GM21526 (cell line): ENCODE measurements around the gene NAALAD2.
"Not testable (repeated sequence)": the region's sequence is repeated elsewhere in the genome, so short reads cannot be mapped to it uniquely, and the experiment has no call there.

Experiments
- ATAC-seq: cut with Tn5 transposase; IDR thresholded peaks from one replicate; pipeline ENCODE4 v1.9.1; 2021; ENCODE audit warnings: moderate library complexity; ENCODE audit not compliant: unreplicated experiment, low FRiP score

NAALAD2 gene

DNA sequence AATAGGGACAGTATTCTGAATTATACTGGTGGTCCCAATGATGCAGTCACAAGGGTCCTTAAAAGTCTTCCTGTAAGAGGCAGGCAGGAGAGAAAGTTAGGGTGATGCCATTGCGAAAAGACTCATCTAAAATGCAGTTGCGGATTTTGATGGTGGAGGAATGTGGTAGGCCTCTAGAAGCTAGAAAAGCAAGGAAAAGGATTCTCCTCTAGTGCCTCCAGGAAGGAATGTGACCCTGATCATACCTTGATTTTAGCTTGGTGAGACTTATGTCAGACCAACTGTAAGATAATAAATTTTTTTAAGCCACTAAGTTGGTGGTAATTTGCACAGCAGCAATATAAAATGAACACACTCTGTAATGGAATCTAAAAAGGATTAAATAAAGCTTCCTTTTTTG is 54.5 kb downstream of the NAALAD2 start:
- no peak for ATAC-seq

DNA sequence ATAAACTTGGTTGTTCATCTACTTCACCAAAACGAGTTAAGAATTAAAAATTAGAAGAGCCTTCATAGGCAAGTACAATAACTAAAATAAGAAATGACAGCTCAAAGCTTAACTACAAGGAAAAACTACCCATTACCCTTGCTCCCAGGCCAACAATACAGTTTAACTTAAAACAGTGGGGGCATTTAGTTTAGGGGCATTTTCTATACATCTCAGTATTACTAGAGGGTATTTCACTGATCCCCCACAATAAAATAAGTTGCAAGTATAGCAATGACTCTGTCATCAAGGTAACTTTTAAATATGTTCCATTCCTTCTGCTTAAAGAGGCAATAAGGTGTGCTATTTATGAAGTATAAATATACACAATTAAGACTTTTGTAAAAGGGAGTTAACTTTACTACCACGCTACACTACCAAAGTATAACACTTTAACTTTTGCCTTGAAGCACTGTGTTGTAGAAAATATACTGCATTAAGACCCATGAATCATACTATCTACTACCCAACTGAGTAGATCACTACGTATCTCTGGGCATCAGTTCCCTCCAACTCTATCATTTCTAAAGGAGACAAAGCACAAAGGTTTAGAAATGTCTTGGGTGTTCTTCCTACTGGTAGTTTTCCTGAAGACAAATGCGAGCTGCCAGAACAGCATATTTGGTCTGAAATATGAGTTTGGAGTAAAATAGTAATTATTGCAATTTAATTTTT is 58.6 kb downstream of the NAALAD2 start:
- no peak for ATAC-seq

DNA sequence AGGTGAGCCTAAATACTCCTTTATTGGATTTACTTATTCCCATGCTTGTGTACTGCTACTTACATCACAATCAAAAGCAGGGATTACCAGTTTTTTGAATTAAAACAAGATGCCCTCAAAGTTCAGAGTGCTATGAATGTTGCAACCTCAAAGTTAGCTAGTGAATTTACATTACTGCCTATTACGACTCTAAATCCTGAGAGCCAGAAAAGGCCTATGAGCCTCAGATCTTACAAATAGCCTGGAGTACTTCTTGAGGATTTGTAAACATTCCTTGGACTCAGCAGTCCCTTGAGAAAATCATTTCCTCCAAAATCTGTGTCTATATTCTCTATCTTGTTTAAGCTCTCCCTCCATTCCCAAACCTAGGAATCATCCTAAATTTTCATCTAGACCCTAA is 62.9 kb downstream of the NAALAD2 start:
- no peak for ATAC-seq

DNA sequence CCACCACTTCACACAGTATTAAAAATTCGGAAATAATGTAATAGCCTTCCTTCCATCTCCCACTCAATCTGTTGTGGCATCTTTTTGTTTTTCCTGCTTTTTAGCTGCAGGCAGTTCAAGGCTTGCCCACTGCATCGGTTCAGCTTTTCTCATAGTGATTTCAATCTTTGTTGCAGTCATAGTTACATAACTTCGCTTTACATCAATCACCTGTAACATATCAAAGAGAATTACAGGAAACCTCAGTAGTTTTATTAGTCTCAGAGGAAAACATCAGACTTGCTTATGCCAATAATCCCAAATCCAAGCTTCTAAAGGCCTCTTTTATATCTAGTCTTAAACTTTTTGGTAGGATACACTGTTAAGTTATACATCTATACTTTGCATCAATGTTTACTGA is 67.9 kb downstream of the NAALAD2 start:
- no peak for ATAC-seq

DNA sequence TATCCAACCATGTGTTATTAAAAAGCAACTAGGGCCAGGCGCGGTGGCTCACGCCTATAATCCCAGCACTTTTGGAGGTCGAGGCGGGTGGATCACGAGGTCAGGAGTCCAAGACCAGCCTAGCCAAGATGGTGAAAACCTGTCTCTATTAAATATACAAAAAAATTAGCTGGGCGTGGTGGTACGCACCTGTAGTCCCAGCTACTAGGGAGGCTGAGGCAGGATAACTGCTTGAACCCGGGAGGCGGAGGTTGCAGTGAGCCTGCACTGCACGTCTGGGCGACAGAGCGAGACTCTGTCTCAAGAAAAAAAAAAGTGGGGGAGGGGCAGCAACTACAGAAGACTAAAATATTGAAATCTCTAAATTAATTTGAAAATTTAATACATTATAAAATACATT is 69.9 kb downstream of the NAALAD2 start:
- no peak for ATAC-seq

DNA sequence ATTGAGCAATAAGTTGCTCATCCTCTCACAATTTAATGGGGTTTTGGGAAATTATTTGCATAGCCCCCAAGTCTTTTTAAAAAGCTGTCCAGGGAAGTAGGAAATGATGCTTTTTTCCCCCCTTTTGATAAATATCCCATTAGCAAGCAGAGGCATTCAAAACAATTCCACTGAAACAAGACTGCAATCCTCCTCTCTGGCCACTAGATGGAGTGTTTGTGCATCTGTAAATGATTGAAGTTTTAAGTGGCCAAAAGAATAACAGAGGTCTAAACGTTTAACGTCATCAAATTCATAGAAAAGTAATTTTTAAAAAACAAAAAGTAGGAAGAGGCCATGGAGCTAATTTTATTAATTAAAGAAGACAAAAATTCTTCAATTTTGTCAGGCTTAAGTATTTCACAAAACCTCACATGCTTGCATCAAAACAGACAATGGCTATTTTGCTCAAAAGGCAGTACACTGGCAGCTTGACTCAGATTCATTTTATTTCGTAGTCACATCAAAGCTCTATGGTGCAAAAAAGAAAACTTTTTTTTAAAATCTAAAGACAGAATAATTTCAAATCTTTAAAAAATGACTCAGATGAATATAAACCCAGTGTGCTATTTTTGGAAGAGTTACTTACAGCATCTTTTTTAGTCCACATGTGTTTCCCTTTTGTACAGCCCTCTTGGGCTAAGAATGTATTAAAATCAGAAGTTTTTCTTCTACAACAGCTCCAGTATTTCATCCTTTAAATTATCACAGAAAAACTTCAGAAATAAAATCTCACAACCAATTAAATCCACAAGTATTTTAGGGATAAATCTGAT is 70.6 kb downstream of the NAALAD2 start:
- peak; percentile 66 for ATAC-seq

DNA sequence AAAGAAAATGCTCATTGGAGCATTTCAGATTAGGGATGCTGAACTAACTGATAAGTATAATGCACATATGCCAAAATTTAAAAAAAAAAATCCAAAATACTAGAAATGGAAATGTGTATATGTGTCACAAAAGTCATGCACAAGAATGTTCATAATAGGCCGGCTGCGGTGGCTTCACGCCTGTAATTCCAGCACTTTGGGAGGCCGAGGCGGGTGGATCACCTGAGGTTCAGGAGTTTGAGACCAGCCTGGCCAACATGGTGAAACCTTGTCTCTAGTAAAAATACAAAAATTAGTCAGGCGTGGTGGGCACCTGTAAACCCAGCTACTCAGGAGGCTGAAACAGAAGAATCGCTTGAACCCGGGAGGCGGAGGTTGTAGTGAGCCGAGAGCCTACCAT is 73.5 kb downstream of the NAALAD2 start:
- not testable (repeated sequence) for ATAC-seq

DNA sequence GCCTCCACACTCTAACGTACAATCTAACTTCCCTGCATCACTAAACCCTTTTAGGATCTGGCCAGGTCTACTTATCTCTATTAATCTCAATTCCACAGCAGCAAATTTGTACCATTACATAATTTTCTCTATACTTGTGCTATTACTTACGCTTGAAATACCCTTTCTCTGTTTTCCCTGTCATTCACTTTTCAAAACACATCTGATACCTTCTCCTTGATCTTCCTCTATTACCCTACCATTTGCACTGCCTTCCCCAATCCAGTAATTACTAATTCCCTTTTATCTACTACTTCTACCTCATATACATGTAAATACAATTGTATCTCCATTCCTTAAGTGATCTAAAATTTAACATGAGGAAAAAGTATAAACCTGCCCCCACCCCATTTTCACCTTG is 74.4 kb downstream of the NAALAD2 start:
- ATAC-seq = no peak

DNA sequence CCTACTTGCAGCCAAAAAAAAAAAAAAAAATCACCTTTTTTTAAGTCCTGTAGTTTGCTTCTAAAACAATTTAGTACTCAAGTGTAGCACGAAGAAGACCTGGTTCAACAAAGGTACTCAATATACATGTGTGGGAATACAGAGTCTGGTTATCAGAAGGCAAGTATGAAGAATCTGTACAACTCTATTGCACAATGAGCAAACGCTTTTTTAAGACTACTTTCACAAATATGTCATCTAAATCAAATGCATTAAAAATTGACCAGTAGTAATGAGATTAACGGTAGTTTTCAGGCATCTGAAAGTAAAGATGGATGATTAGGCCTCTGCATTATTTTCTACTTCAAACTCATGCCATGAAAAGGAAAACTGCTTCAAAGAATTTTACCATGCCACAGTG is 78.9 kb downstream of the NAALAD2 start:
- no peak for ATAC-seq

DNA sequence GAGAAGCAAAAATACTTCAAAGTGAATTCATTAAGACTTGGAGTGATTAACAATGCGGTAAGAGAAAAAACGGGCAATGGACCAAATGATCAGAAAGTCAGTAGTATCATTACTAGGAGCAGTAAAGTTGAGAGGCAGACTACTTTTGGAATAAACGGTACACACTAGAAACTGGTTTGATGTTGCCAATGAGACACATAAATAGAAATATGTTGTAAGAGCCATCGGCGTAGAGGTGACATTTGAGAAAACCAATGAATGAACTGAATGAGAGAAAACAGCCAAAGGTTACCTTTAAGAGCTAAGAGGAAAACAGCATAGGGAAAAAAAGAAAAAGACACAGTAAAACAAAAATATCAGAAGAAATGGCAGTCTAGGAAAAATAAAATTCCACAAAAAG is 82.1 kb downstream of the NAALAD2 start:
- no peak for ATAC-seq

DNA sequence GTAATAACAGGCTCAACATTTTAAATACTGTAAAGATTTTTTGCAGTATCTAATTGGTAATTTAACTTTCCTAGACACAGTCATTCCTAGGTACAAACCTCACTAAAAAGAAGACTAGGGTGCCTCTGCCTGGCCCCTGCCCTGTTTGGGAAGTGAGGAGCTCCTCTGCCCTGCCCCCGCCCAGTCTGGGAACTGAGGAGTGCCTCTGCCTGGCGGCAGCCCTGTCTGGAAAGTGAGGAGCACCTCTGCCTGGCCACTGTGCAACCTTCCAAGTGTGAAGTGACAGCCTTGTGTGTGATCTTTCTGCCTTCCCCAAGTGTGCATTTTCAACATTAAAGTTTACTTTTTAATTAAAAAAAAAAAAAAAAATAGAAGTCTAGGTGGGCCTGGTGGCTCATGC is 84.1 kb downstream of the NAALAD2 start:
- ATAC-seq = no peak

DNA sequence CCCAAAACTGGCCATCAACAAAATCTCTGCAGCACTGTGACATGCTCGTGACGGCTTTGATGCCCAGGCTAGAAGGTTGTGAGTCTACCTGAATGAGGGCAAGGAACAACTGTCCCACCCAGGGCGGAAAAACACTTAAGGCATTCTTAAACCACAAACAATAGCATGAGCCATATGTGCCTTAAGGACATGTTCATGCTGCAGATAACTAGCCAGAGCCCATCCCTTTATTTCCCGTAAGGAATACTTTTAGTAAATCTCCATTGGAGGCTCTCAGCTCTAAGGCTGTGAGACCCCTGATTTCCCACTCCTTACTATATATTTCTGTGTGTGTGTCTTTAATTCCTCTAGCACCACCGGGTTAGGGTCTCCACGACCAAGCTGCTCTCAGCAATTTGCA is 85.0 kb downstream of the NAALAD2 start:
- ATAC-seq = no peak

DNA sequence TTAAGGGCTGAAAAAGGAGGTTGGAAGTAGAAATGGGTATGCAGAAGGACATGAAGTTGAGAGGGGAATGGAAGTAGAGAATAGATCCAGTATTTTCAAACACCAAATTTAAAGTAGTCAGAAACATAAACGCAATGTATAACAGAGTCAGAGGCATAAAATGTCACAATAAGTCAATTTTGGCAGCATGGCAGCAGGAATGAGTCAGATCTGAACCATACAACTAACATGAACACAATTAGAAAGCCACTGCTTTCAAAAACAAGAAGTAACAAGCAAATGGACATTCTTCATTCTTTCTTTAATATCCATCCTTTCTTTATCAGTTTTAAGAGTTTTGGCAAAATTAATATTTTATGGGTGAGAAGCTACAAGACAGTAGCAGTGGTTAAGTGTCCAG is 85.9 kb downstream of the NAALAD2 start:
- ATAC-seq = no peak

DNA sequence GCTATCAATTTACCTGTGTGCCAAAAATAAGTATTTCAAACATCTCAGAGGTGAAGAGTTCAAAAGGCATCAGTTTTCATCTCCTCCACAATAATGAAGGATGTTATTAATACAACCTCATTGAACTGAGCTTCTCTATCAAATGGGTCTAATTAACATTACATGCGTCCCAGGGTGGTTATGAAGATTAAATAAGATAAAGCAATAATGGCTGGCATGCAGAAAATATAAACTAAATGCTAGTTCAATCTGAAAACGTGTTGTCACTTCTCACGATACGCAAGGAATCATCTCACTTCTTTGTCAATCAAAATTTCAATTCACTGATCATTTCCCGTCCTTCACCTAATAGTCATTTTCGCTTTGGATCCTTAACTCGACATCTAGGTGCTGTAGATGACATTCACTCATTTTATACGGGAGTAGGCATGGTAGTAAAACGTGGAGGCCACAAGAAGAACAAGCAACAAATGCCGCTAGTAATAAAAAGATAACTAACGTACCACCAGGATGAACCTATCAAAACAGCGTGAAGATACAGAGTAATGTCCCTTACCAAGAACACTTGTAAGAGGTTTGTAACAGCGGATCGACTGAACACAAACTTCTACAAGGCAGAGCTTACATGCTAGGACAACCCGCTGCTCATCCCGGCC is 87.5 kb downstream of the NAALAD2 start:
- peak; percentile 12 for ATAC-seq

DNA sequence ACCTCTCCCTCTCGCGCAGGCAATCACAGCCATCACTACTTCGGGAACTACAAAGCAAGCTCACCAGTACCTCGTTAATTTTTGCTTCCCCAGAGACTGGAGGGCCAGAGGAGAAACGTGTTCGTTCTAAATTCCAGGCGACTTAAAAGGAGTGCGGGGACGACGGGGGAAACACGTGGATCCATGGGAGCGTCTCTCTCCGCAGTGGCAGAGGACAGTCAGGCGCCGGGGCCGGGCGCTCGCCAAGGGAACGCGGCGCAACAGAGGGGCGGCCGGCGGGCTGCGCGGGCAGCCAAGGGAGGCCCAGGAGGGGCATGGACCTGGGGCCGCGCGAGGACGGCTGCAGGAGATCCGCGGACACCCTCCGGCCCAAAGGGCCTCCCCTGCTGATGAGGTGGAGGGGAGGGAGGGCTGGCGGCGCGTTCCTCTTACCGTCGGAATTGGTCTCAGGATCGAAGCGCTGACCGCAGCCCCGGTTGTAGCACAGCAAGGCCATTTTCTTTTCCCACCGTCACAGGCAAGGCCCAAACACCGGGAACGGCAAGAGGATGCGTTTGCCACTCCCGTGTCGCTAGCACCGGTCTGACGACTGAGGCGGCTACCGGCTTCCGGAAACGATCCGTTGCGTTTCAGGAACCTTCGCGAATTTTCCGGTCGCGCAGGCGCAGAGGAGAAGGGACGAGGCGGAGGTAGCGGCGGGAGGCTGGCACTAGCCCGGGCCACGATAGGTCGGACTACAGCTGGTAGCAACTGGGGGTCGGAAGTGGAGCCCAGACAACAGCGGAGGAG is 88.2 kb downstream of the NAALAD2 start, which contains the start of gene CHORDC1:
Gene CHORDC1 (minus strand): TSS at position 591 of the 789 bp plus-strand sequence. CDS start 95 bp downstream, at position 496.
- ATAC-seq = peak; percentile 91

DNA sequence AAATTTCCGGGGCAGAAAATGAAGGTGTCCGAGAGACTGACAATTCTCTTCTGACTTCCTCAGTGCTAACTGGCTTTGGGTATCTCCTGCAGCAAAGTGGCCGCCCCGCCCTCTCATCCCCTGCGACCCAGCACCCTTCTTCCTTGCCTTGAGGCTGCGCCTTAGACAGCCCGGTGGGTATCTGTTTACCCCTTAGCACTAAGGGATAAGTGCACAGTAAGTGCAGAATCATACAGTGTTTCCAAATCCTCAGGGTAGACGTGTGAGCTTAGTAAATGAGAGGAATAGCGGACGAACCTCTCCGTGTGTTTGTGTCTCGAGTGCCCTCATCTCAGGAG is 88.8 kb downstream of the NAALAD2 start:
- ATAC-seq = peak; percentile 48

DNA sequence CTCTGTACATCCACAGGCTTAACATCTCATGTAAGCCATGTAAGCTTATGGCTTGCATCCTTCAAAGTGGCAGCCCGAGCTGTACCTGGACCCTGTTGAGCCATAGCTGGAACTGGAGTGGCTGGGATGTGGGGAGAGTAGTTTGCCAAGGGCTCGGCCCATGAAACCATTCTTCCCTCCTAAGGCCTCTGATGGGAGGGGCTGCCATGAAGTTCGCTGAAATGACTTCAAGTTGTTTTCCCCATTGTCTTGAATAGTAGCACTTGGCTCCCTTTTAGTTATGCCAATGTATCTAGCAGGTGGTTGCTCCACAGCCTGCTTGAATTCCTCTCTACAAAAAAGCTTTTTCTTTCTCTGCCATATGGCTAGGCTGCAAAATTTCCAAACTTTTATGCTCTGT is 93.6 kb downstream of the NAALAD2 start:
- ATAC-seq = no peak

DNA sequence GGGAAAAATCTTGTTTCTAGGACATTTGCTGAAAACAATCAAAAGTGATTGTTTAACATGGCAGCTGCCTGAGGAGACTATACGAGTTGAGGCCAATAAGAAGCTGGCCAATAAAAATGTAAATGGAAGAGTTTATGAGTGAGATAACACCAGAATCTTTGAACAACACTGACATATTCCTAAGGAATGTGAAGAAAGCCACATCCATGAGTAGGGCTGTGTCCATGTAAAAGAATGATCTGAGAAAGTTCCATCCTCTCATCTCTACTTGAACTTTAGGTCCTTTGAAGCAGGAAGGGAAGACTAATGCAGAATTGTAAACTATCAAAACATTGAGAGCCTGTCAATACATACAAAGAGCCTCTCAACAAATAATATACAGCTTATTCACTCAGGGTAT is 95.3 kb downstream of the NAALAD2 start:
- ATAC-seq = no peak

DNA sequence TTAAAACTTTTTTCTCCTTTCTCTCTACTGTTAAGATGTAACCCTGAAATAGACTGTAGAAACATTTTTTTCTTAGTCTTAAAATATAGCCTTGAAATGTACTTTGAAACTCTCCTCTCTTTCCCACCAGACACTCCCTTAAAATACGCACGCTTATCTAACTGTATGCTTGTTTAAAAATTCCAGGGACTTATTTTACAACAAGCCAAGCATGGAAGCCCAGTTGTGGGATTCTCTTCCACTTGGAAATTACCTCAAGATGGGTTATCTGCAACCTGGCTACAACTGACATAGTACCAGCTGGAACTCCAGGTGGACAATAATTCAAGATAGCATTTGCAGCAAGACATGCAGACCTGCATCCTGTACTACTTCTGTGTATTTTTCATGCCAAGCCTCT is 100.5 kb downstream of the NAALAD2 start:
- ATAC-seq = no peak

DNA sequence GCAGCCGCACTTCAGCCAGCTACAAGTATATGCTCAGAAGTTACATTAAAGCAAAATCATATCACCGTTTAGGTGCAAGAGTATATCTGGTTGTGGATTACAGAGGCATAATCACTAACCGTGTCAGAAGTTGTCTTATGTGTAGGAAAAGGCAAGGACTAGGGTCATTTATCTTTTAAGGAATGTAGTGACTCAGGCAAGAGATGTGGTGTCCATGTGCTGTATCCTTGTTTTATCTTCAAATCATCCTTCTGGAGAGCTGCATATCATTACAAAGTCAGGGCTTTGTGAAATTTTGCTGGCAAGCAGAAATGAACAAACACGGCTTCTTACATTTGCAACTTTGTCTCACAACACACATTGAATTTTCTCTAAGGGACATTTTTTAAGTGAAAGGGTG is 101.1 kb downstream of the NAALAD2 start:
- no peak for ATAC-seq

DNA sequence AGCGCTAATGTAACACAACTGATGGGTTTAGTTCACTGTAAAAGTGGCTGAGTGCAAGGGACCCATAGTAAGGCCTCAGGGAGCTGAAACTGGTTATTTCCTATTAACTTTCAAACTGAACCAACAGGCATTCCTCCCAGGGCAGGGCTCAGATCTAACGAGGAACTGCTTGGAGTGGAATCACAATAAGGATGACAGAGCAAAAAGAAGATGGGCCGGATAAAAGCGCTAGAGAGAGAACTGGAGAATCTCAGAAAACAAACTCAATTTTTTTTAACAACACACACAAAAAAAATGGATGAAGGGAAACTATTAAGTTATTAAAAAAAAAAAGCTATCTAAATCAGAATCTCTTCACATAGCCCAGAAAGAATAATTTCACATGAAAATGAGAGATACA is 102.5 kb downstream of the NAALAD2 start:
- ATAC-seq = no peak
